Fibroblast of pulmonary artery (primary cell): ENCODE results near the gene ASTN1.
A peak's percentile ranks its signal among the peaks of the same experiment; 100 is the strongest.

ENCODE experiments used
- DNase-seq: peaks from one replicate; pipeline ENCODE4 v3.0.0-alpha.2; 2010; ENCODE audit warnings: low read depth
- H3K4me3 ChIP-seq: replicated peaks from 2 replicates; pipeline ENCODE4 v1.5.1; 2011; ENCODE audit warnings: low read depth, mild to moderate bottlenecking, control low read depth, low read length, moderate library complexity
- CTCF ChIP-seq: IDR thresholded peaks from 2 replicates; pipeline ENCODE4 v1.5.1; 2011; ENCODE audit warnings: mild to moderate bottlenecking, control low read depth, low read length, inconsistent platforms; ENCODE audit errors: missing control alignments

Gene ASTN1

GRCh38 chr1:176905648-176906047 is 258.9 kb downstream of the ASTN1 start:
- no peak overlapping the region for H3K4me3 ChIP-seq
- no peak for TF ChIP-seq CTCF
- no peak for DNase-seq

GRCh38 chr1:176904057-176904751 is 260.3 kb downstream of the ASTN1 start:
- no peak for DNase-seq
- no peak for TF ChIP-seq CTCF
- H3K4me3 ChIP-seq = no peak overlapping the region

GRCh38 chr1:176903474-176903873 is 261.0 kb downstream of the ASTN1 start:
- H3K4me3 ChIP-seq = no peak overlapping the region
- no peak for TF ChIP-seq CTCF
- DNase-seq = peak; percentile 52

- TF ChIP-seq CTCF = no peak
- H3K4me3 ChIP-seq = no peak overlapping the region
- DNase-seq = no peak
Observed at GRCh38 chr1:176899321-176899720, 265.2 kb downstream of the ASTN1 start.

- peak overlapping the region; percentile 37 for H3K4me3 ChIP-seq
- peak; percentile 85 for TF ChIP-seq CTCF
- DNase-seq = peak; percentile 75
Observed at GRCh38 chr1:176897350-176898236, 266.9 kb downstream of the ASTN1 start.

- DNase-seq = no peak
- TF ChIP-seq CTCF = no peak
- H3K4me3 ChIP-seq = no peak overlapping the region
Observed at GRCh38 chr1:176896216-176896615, 268.3 kb downstream of the ASTN1 start.
